DMS153 treated with DMSO at 0.1 percent for 48 hours (cell line): ENCODE results near the gene SOS1.
"Not testable (repeated sequence)": the region's sequence is repeated elsewhere in the genome, so short reads cannot be mapped to it uniquely, and the experiment has no call there.

ENCODE experiments used
- DNase-seq: peaks from one replicate; lab custom pipeline; 2025; ENCODE audit not compliant: unreplicated experiment; lab: John Stamatoyannopoulos, UW

SOS1 gene

GRCh38 chr2:38975042-38975441, 145.8 kb downstream of the SOS1 start:
- no peak for DNase-seq

DNA sequence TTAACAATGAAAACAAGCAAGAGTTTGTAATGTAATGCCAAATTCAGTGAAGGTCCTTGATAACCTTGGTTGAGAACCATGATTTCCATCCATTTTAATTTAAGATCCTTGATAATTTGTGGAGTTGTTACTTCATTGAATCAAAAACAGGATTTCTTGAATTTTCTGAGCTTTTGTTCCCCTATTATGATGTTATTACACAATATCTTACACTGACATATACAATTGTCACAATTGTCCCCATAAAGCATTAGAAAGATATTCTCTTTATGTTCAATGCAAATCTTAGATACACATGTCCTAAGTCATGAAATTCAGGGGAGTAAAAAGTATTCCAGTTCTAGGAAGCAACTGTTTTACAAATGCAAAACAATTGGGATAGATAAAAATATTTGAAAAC, 147.6 kb downstream of the SOS1 start:
- DNase-seq, result no peak

- DNase-seq, result no peak
Measured at GRCh38 chr2:38971377-38971776, 149.5 kb downstream of the SOS1 start.

DNA sequence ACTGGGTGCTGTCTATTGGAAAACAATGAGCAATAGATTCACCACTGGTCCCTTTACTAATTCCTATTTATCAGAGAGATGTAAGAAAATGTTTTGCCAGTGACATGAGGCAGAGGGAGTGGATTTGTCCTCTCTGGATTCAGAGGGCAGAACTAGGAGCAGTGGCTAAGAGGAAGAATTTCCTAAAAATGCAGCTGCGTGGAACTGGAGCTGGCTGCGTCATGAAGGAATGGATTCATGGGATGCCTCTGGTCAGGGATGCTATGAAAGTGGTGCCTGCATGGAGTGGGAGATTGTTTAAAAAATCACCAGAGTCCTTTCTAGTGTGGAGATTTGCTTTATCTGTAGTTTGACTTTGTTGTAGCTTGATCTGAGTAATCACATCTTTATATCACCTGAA, 152.8 kb downstream of the SOS1 start:
- DNase-seq, result no peak

- no peak for DNase-seq
Measured at GRCh38 chr2:38966678-38967077, 154.2 kb downstream of the SOS1 start.

DNA sequence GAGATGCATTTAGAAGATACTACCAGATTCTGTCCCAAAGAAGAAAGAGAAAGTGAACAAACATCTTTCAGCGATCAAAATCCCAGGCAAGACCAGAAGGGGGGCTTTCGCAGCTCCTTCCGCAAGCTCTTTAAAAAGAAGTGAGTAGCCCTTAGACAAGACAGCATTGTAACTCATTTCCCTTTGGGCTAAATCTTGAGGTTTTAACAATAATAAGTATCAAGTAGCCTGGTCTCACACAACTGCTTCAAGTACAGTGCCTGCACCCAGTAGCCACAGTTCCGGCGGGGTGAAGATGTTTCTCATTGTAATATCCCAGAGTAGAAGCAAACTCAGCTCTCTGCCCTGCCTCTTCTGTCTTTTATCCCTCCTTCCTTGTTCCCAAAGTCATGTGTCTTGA, 154.8 kb downstream of the SOS1 start:
- DNase-seq, result no peak

GRCh38 chr2:38960609-38961320, 160.1 kb downstream of the SOS1 start:
- DNase-seq, result no peak

DNA sequence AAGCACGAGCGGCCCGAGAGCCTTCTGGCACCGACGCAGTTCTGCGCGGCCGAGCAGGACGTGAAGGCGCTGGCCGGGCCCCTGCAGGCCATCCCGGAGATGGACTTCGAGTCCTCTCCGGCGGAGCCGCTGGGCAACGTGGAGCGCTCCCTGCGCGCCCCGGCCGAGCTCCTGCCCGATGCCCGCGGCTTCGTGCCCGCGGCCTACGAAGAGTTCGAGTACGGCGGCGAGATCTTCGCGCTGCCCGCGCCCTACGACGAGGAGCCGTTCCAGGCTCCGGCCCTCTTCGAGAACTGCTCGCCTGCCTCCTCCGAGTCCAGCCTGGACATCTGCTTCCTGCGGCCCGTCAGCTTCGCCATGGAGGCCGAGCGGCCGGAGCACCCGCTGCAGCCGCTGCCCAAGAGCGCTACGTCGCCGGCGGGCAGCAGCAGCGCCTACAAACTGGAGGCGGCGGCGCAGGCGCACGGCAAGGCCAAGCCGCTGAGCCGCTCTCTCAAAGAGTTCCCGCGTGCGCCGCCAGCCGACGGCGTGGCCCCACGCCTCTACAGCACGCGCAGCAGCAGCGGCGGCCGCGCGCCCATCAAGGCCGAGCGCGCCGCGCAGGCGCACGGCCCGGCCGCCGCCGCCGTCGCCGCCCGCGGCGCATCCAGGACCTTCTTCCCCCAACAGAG, 160.8 kb downstream of the SOS1 start:
- DNase-seq, result peak; percentile 6

DNA sequence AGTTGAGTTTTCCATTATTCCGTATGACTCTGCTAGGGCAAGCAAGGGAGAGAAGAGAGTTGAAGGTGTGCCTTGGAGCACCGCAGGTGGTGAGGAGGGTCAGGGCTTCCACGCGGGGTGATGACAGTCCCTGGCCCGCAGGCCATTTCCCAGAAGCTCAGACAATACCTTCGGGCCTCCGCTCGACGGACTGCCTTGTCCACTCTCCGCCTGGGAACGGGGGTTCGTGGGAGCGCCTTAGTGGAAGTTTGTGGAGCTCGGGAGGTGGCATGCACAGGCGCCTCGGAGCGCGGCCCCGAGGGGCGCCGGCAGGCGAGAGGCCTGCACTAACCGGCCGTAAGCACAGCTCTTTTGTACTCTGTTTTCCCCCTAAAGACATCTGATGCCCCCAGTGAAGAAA, 161.4 kb downstream of the SOS1 start:
- no peak for DNase-seq

GRCh38 chr2:38957972-38958371, 162.9 kb downstream of the SOS1 start:
- no peak for DNase-seq

DNA sequence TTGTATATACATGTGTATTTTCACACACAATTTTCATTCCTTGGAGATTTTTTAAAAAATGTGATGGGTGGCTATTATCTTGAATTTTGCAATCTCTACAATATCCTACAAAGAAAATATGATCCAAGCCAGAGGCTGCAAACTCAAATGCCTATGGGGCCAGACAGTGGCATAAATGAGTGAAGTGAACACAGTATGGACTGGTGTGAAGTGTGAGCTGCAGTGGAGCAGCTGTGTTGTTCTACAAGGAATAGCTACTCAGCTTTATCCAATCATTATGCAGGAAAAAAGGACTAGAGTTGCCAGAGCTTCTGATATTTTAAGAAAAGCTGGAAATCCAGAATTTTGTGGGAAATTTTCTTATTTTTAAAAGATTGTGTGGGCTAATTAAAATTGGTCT, 169.1 kb downstream of the SOS1 start:
- DNase-seq, result no peak

GRCh38 chr2:38948995-38949394, 171.9 kb downstream of the SOS1 start:
- DNase-seq, result no peak

DNA sequence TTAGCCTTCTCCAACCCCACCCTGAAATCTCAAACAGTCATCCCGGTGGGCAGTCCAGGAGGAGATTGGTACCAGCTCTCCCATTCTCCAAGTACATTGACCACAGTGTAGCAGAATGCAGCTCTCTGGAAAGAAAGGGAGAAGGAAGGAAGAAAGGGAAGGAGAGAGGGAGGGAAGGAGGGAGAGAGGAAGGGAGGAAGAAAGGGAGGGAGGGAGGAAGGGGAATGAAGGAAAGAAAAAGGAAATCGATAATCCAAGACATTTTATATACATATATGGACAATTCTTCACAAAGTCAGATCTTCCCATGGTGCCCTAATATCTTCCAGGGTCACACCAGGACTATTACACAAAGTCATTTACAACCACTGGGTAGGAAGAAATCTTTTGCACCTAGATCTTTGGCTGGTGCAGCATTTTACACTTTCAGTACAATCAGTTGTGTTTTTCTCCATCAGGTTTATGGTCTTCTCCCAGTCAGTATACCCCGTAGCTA, 172.4 kb downstream of the SOS1 start:
- DNase-seq, result no peak

DNA sequence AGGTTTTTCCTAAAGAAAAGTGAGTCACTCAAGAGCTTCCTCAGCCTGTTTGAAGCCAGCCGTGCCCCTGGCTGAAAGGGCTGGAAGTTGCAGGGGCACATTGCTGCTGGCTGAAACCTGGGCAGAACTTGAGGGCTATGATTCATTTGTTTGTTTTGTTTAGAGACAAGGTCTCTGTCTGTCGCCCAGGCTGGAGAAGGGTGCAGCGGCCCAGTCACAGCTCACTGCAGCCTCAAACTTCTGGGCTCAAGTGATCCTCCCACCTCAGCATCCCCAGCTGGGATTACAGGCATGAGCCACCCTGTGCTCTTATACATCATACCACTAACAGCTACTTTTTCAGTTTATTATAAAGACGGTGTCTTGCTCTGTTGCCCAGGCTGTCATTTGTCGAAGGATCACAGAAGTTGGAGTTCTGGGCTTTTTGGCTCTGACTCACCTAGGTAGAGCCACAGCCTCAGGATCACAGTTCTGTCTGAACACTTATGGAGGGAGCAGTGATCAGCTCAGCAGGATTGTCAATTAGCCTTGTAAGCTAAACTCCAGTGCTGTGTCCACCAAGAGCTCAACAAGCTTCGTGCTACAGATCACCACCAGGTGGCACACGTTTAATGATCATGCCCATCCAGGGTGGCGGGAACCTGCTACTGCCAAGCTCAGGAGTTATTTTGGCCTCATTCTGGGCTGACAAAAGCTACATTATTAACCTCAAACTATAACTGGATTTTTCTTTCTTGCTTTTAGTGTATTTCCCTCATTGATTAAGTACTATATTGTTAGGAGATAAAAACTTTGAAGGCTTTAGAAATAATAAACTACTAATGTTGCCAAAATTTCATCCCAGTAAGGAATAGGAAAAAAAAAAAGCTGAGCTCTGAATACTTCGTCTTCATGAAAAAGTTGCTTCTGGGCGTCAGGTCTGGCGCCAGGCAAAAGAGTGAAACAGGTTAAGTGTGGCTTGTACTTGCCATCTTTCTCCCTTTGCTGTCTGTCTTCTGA, 173.3 kb downstream of the SOS1 start:
- peak; percentile 74 for DNase-seq

- DNase-seq, result no peak
Measured at GRCh38 chr2:38945911-38946310, 174.9 kb downstream of the SOS1 start.

DNA sequence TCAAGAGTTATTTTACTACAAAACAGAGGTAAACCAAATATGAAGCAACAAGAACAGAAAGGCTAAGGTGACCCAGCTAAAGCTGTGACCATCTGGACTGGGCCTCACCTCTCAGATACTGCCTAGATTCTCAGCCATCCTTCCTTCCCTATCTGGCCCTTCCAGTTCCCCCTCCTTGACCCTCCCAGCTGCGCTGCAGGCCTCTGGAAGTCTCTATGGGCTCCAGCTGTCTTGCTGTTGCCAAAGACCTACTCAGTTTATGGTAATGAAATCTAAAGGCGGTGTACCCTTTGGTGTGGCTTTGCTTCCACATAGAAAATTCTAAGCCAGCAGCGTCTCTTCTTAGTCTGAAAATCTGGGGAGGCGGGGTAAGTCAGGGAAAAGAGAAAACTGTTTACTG, 175.5 kb downstream of the SOS1 start:
- DNase-seq, result no peak

- DNase-seq, result no peak
Measured at GRCh38 chr2:38943784-38944183, 177.1 kb downstream of the SOS1 start.

DNA sequence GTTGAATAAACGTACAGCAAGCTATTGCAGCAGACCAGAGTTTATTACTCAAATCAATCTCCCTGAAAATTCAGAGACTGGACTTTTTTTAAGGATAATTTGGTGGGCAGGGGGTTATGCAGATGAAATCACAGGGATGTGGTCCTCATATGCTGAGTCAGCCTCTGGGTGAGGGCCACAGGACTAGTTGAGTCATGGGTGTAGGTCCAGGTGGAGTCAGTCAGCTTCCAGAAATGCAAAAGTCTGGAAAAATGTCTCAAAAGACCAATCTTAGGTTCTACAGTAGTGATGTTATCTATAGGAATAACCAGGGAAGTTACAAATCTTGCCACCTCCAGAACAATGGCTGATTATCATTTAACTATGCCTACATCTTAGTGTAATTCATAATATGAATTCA, 180.1 kb downstream of the SOS1 start:
- no peak for DNase-seq

GRCh38 chr2:38937548-38937947, 183.3 kb downstream of the SOS1 start:
- no peak for DNase-seq

- not testable (repeated sequence) for DNase-seq
Measured at GRCh38 chr2:38936516-38936915, 184.3 kb downstream of the SOS1 start.

DNA sequence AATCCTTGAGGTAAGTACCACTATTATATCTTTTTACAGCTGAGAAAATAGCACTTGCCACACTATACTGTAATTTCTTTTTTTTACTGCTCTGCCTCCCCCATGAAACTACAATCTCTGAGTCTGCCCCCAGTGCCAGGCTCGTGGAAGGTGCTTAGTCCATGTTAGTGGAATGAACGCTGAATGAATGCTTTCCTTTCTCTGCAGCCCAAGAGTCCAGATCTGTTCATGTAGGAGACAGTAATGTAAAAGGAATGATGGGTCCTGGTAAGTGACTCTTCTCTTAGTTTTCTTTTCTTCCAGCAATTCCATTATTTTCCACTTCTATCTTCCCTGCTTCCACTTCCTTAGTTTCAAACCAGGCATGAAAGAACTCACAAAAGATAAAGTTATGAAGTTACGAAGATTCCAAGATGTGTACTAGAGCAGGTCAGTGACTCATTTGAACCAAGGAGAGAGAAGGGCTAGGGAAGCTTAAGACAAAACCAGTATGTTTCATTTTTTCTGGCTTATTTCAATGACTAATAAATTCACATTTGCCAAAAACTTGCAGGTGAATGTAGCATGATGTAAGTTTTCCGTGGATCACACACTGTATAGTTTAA, 185.2 kb downstream of the SOS1 start:
- DNase-seq, result no peak
